HepG2 (cell line): ENCODE data around the gene ACTR6. TPM values are rescaled to one million over a fixed set of nuclear protein-coding genes. Genes with fewer than 3 reads are reported as not detected.
"Not testable (repeated sequence)": the region's sequence is repeated elsewhere in the genome, so short reads cannot be mapped to it uniquely, and the experiment has no call there.

Experiments used
- ATAC-seq: fragments of 200-7000 bp; cut with Tn5 transposase; 3 replicates; pipeline ENCODE4 v1.9.1; 2020; ENCODE audit warnings: mild to moderate bottlenecking, moderate library complexity
- BruUV-seq: library from RNA; stranded (reverse); fragments of 400-500 nt; replicated peaks from 2 replicates; lab custom pipeline; 2021; lab: Mats Ljungman, UMichigan
- CTCF ChIA-PET: fragments of 300-600 bp; formaldehyde crosslinking; extraction: SDS; loops from one replicate; lab custom pipeline; 2021; ENCODE audit warnings: low total read pairs, inconsistent platforms, low intra/inter-chr PET ratio; lab: Yijun Ruan, JAX
- POLR2A ChIA-PET: fragments of 350-600 bp; sonication (Branson Sonifier 250); formaldehyde crosslinking; loops from one replicate; lab custom pipeline; 2020; ENCODE audit warnings: antibody characterized with exemption, inconsistent platforms; lab: Yijun Ruan, JAX
- DNase-seq: peaks from one replicate; pipeline ENCODE4 v3.0.0-alpha.2; 2015; ENCODE audit warnings: low spot score
- FAIRE-seq: peaks from 3 replicates; lab custom pipeline; 2011; peaks lifted over from hg19 to GRCh38; lab: Jason Lieb, UNC
- H2AFZ ChIP-seq: one replicate; pipeline ENCODE4 v1.6.1; 2011; ENCODE audit warnings: low read length, inconsistent platforms
- H3K27ac ChIP-seq: fragments of 300-600 bp; 3 replicates; pipeline ENCODE4 v1.8.0; 2011; ENCODE audit warnings: mixed run types, mild to moderate bottlenecking, mixed read lengths, low read length, inconsistent platforms; ENCODE audit not compliant: insufficient read depth; ENCODE audit errors: extremely low read length
- H3K27me3 ChIP-seq, 2 experiments: fragments of 200-600 bp in 1 of 2; 2 replicates in 1 of 2; 3 replicates in 1 of 2; pipeline versions ENCODE4 v1.6.0 to v1.8.0; 2011; ENCODE audit warnings: low read length in 2 of 2, mild to moderate bottlenecking in 2 of 2, moderate library complexity in 2 of 2, inconsistent platforms in 1 of 2; ENCODE audit not compliant: insufficient read depth in 2 of 2, control insufficient read depth in 1 of 2
- H3K36me3 ChIP-seq, 2 experiments: fragments of 200-600 bp in 1 of 2; replicated peaks in 1 of 2; 2 replicates in 1 of 2; 3 replicates in 1 of 2; pipeline versions ENCODE4 v1.5.1 to v1.8.0; 2011; ENCODE audit warnings: low read length in 2 of 2, inconsistent platforms in 1 of 2; ENCODE audit not compliant: insufficient read depth in 2 of 2, control insufficient read depth in 1 of 2
- H3K4me1 ChIP-seq: 2 replicates; pipeline ENCODE4 v1.5.1; 2012; ENCODE audit warnings: low read length, inconsistent platforms; ENCODE audit not compliant: insufficient read depth
- H3K4me2 ChIP-seq: 2 replicates; pipeline ENCODE4 v1.6.0; 2011; ENCODE audit warnings: low read depth, low read length, inconsistent platforms
- H3K4me3 ChIP-seq, 3 experiments: fragments of 200-600 bp in 1 of 3; sonication (generic), shearing (Covaris generic) in 1 of 3; replicated peaks in 1 of 3; 2 replicates each; pipeline ENCODE4 v1.5.1; 2011 to 2016; ENCODE audit warnings: low read length in 3 of 3, inconsistent platforms in 2 of 3, low read depth in 2 of 3, mild to moderate bottlenecking in 2 of 3, control low read depth in 1 of 3, mixed read lengths in 1 of 3; ENCODE audit not compliant: insufficient read depth in 1 of 3
- H3K79me2 ChIP-seq: one replicate; pipeline ENCODE4 v1.6.1; 2011; ENCODE audit warnings: low read length, inconsistent platforms; ENCODE audit not compliant: insufficient read depth
- H3K9ac ChIP-seq: 2 replicates; pipeline ENCODE4 v1.6.0; 2011; ENCODE audit warnings: mild to moderate bottlenecking, low read depth, low read length, inconsistent platforms; ENCODE audit not compliant: insufficient read depth
- H3K9me3 ChIP-seq: 2 replicates; pipeline ENCODE4 v1.5.1; 2012; ENCODE audit warnings: mild to moderate bottlenecking, low read length
- H4K20me1 ChIP-seq: 2 replicates; pipeline ENCODE4 v1.6.0; 2011; ENCODE audit warnings: inconsistent platforms, mild to moderate bottlenecking, low read length, moderate library complexity; ENCODE audit not compliant: insufficient read depth
- CBX2 ChIP-seq, 2 experiments: fragments of 200-600 bp in 1 of 2; sonication (generic); formaldehyde crosslinking in 1 of 2; IDR thresholded peaks; 2 replicates each; pipeline versions ENCODE4 v1.7.0 to v1.8.1; 2018 to 2022; ENCODE audit warnings: low read depth in 2 of 2, low read length in 1 of 2, mild to moderate bottlenecking in 1 of 2, missing genetic modification reagents in 1 of 2
- HOXA3 ChIP-seq: sonication (generic); formaldehyde crosslinking; IDR thresholded peaks from 2 replicates; pipeline ENCODE4 v1.5.0; 2020; ENCODE audit warnings: missing genetic modification reagents
- KMT2A ChIP-seq: sonication (generic); formaldehyde crosslinking; IDR thresholded peaks from 2 replicates; pipeline ENCODE4 v1.4.0; 2020; ENCODE audit warnings: missing genetic modification reagents
- RERE ChIP-seq: IDR thresholded peaks from 2 replicates; pipeline ENCODE4 v1.6.1; 2016; ENCODE audit warnings: low read depth, missing genetic modification reagents, missing compliant biosample characterization
- TFDP1 ChIP-seq: IDR thresholded peaks from 2 replicates; pipeline ENCODE4 v1.6.1; 2016; ENCODE audit warnings: missing compliant biosample characterization, missing genetic modification reagents, borderline replicate concordance
- TRIM22 ChIP-seq: fragments of 450-650 bp; IDR thresholded peaks from 2 replicates; pipeline ENCODE4 v1.6.1; 2017
- ZBTB20 ChIP-seq: sonication (generic); formaldehyde crosslinking; IDR thresholded peaks from 2 replicates; pipeline ENCODE4 v1.8.1; 2023; ENCODE audit warnings: missing genetic modification reagents, low read depth, mild to moderate bottlenecking, borderline replicate concordance
- ZNF549 ChIP-seq: sonication (generic); formaldehyde crosslinking; IDR thresholded peaks from 2 replicates; pipeline ENCODE4 v1.5.0; 2020; ENCODE audit warnings: missing genetic modification reagents
- ZNF619 ChIP-seq: sonication (generic); formaldehyde crosslinking; IDR thresholded peaks from 2 replicates; pipeline ENCODE4 v1.4.0; 2020; ENCODE audit warnings: mild to moderate bottlenecking, missing genetic modification reagents
- WGBS: methylation state at CpG from one replicate; pipeline ENCODE4 v1.1.6; 2017; ENCODE audit warnings: low lambda C conversion rate; 5-methylcytosine and 5-hydroxymethylcytosine counted together
- in situ Hi-C: cut with HindIII; loops from 2 replicates; pipeline ENCODE4 v1.10.0; 2017; ENCODE audit warnings: low pct_unique_long_range_greater_than_20kb; ENCODE audit not compliant: extremely low pct_ligation_motif_present
- intact Hi-C: fragments of 100-400 bp; cut with micrococcal nuclease; formaldehyde crosslinking; loops from one replicate; pipeline ENCODE4 v1.10.0; 2022; ENCODE audit not compliant: unreplicated experiment
- polyA plus RNA-seq, 8 experiments: library from polyadenylated mRNA; depleted of rRNA in 3 of 8; stranded (reverse) in 7 of 8; unstranded in 1 of 8; fragments of >200 nt; fragmentation: Illumina TruSeq in 4 of 8; extraction: Trizol in 4 of 8; gene quantifications; 2 replicates each; pipeline versions ENCODE4 v1.2.1 to v1.2.3, GENCODE V29; 2011 to 2016; ENCODE audit warnings: low read depth in 4 of 8, missing spikeins in 1 of 8, mixed read lengths in 1 of 8; ENCODE audit not compliant: insufficient read depth in 1 of 8
- total RNA-seq, 5 experiments: library from RNA; depleted of rRNA; stranded (reverse); fragments of >200 nt; fragmentation: Illumina TruSeq; extraction: Trizol; gene quantifications; 2 replicates each; pipeline ENCODE4 v1.2.3, GENCODE V29; 2016; ENCODE audit warnings: low read depth in 1 of 5

Gene ACTR6
- total and polyA plus RNA-seq, 2 of the 13 experiments (the other 11 are each of a cell fraction or from before 2014, with no cell fraction given) = 12.9 to 22.4 TPM

- TF ChIP-seq RERE (CRISPR knock-in tag) = no peak
- TF ChIP-seq ZNF619 = no peak
- no peak for TF ChIP-seq ZBTB20 (CRISPR knock-in tag)
- no peak for TF ChIP-seq KMT2A (CRISPR knock-in tag)
- TF ChIP-seq ZNF549 (CRISPR knock-in tag) = no peak
- no peak for TF ChIP-seq CBX2 (IDR thresholded peaks at IDR 0.05; ENCODE audit: low read depth, low read length)
- no peak for TF ChIP-seq CBX2 (CRISPR knock-in tag; IDR thresholded peaks at IDR 0.05; ENCODE audit: low read depth)
- TF ChIP-seq HOXA3 (CRISPR knock-in tag) = no peak
- TF ChIP-seq TFDP1 (CRISPR knock-in tag) = no peak
- no peak for TF ChIP-seq TRIM22
These were observed 26.1 kb upstream of the ACTR6 start (continued) for GRCh38 chr12:100174495-100174894.

- H3K9me3 ChIP-seq, FAIRE-seq, in situ Hi-C loops, H3K9ac ChIP-seq, H2AFZ ChIP-seq, CTCF ChIA-PET, H3K27me3 ChIP-seq, H3K79me2 ChIP-seq, H4K20me1 ChIP-seq, DNase-seq, BruUV-seq, H3K4me3 ChIP-seq, ATAC-seq, POLR2A ChIA-PET, intact Hi-C loops, H3K4me2 ChIP-seq, H3K27ac ChIP-seq: not testable (repeated sequence)
- Histone ChIP-seq H3K4me1 (peaks cover 23% of the 10 kb centered on the region), H3K36me3 (peaks cover 2 to 19% of the 10 kb centered on the region in 2 experiments; a peak in 4 of 5 replicates)
- 96% methylated on average over 8 of the region's 8 CpGs for WGBS
These were observed 24.1 kb upstream of the ACTR6 start for GRCh38 chr12:100176493-100176892.
